Vagina (tissue), 2 donors: ENCODE data around the gene RAMP1.
A peak's percentile ranks its signal among the peaks of the same experiment; 100 is the strongest.

Experiments used
- POLR2A ChIP-seq, 2 donors: fragments of 450-650 bp; IDR thresholded peaks; one replicate each; pipeline ENCODE4 v1.6.1; 2017; ENCODE audit warnings: antibody characterized with exemption in 2 of 2, mild to moderate bottlenecking in 2 of 2, moderate library complexity in 2 of 2
- POLR2AphosphoS5 ChIP-seq, 2 donors: sonication (generic); formaldehyde crosslinking; IDR thresholded peaks; one replicate each; pipeline ENCODE4 v1.9.0; 2017; ENCODE audit warnings: antibody characterized with exemption in 2 of 2, mild to moderate bottlenecking in 2 of 2, low read depth in 1 of 2; ENCODE audit not compliant: insufficient read depth in 1 of 2
- TF ChIP-seq, protein P1 (sequence below), 3 experiments: fragments of 450-650 bp in 2 of 3; fragments of 200-600 bp in 1 of 3; sonication (generic) in 1 of 3; IDR thresholded peaks; one replicate each; pipeline ENCODE4 v1.5.1; 2017 to 2019; ENCODE audit warnings: antibody characterized with exemption in 3 of 3, mild to moderate bottlenecking in 2 of 3, moderate library complexity in 2 of 3

DNA sequence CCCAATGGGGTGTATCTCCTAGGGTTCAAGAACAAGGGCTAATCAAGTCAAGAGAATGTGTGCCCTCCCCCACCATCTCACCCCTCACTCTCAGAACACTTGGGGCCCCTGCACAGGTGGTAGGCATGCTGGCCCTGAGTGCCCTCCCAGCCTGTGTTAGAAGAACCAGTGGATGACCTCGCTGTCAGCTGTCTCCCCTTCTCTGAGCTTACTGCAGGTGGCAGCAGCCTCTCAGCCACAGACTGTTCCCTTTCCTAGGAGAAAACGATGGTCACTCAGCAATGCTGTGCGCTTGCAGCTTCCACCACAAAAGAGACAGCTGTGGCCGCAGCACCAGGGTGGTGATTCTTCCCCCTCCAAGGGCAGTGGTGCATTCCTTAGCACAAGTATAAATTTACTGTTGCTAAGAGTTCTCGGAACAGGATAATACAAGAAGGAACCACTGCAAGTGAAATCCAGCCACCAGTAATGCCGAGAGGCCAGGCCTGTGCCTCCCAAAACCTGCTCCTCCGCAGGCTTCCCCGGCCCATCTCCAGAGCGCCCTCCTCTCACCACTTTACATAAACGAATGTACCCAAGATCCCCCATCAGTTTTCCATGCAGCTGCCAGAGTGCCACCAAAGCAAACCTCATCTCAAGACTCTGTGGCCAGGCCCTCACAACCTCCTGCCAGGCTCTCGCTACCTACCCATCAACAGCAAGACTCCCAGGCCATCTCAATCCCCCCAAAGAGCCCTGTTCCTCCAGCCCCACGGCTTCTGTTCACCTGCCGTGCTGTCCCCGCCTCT, 935 bp upstream of the RAMP1 start:
- TF ChIP-seq, protein P1, sequence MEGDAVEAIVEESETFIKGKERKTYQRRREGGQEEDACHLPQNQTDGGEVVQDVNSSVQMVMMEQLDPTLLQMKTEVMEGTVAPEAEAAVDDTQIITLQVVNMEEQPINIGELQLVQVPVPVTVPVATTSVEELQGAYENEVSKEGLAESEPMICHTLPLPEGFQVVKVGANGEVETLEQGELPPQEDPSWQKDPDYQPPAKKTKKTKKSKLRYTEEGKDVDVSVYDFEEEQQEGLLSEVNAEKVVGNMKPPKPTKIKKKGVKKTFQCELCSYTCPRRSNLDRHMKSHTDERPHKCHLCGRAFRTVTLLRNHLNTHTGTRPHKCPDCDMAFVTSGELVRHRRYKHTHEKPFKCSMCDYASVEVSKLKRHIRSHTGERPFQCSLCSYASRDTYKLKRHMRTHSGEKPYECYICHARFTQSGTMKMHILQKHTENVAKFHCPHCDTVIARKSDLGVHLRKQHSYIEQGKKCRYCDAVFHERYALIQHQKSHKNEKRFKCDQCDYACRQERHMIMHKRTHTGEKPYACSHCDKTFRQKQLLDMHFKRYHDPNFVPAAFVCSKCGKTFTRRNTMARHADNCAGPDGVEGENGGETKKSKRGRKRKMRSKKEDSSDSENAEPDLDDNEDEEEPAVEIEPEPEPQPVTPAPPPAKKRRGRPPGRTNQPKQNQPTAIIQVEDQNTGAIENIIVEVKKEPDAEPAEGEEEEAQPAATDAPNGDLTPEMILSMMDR (IDR thresholded peaks at IDR 0.05) = peak; percentile 67 to 75 (median 73)
- TF ChIP-seq POLR2AphosphoS5 (IDR thresholded peaks at IDR 0.05; ENCODE audit: insufficient read depth in 1 of 2, low read depth in 1 of 2) (peak in 1 of 2 donors; percentile 19), POLR2A (IDR thresholded peaks at IDR 0.05) (no peak)
